Sigmoid colon (tissue), 4 donors: ENCODE results near the gene ACER2.

ENCODE experiments used
- EP300 ChIP-seq, 4 donors: sonication (generic); formaldehyde crosslinking; IDR thresholded peaks; one replicate each; pipeline ENCODE4 v1.6.1; 2017; ENCODE audit warnings: antibody characterized with exemption in 4 of 4
- POLR2A ChIP-seq, 2 donors: fragments of 450-650 bp; IDR thresholded peaks; one replicate each; pipeline ENCODE4 v1.6.1; 2016; ENCODE audit warnings: antibody characterized with exemption in 2 of 2, mild to moderate bottlenecking in 2 of 2, moderate library complexity in 2 of 2
- POLR2AphosphoS5 ChIP-seq, 4 donors: sonication (generic); formaldehyde crosslinking; IDR thresholded peaks; one replicate each; pipeline ENCODE4 v1.6.1; 2017; ENCODE audit warnings: antibody characterized with exemption in 4 of 4
- TF ChIP-seq, protein P1 (sequence below), 4 experiments: fragments of 450-650 bp in 3 of 4; fragments of 200-600 bp in 1 of 4; IDR thresholded peaks; one replicate each; pipeline ENCODE4 v1.5.1; 2016 to 2019; ENCODE audit warnings: antibody characterized with exemption in 4 of 4, mild to moderate bottlenecking in 3 of 4, moderate library complexity in 2 of 4

DNA sequence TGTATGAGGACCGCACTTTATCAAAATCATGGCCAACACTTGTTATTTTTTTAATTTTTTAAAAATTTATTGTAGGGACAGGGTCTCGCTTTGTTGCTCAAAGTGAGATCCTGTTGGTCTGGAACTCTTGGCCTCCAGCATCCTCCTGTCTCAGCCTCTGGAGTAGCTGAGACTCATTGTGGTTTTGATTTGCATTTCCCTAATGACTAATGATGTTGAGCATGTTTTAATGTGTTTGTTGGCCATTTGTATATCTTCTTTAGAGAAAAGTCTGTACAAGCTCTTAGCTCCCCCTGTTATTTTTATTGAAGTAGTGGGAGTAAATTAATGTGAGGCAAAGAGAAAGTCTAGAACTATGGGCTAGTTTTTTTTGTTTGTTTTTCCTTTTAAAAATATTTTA, 27.2 kb upstream of the ACER2 start:
- TF ChIP-seq, protein P1, sequence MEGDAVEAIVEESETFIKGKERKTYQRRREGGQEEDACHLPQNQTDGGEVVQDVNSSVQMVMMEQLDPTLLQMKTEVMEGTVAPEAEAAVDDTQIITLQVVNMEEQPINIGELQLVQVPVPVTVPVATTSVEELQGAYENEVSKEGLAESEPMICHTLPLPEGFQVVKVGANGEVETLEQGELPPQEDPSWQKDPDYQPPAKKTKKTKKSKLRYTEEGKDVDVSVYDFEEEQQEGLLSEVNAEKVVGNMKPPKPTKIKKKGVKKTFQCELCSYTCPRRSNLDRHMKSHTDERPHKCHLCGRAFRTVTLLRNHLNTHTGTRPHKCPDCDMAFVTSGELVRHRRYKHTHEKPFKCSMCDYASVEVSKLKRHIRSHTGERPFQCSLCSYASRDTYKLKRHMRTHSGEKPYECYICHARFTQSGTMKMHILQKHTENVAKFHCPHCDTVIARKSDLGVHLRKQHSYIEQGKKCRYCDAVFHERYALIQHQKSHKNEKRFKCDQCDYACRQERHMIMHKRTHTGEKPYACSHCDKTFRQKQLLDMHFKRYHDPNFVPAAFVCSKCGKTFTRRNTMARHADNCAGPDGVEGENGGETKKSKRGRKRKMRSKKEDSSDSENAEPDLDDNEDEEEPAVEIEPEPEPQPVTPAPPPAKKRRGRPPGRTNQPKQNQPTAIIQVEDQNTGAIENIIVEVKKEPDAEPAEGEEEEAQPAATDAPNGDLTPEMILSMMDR (IDR thresholded peaks at IDR 0.05): no peak
- TF ChIP-seq POLR2AphosphoS5 (IDR thresholded peaks at IDR 0.05): no peak
- TF ChIP-seq POLR2A (IDR thresholded peaks at IDR 0.05): no peak
- TF ChIP-seq EP300 (IDR thresholded peaks at IDR 0.05): no peak
